Measurements from ENCODE around the gene IL3.
A peak's percentile ranks its signal among the peaks of the same experiment; 100 is the strongest.
"Not testable (repeated sequence)": the region's sequence is repeated elsewhere in the genome, so short reads cannot be mapped to it uniquely, and the experiment has no call there.

Gene IL3

GRCh38 chr5:132102101-132102701 is 41.7 kb downstream of the IL3 start:
- TF ChIP-seq POU2F2 (IDR thresholded peaks at IDR 0.05; ENCODE audit: low read depth, low read length) (no peak), PAX5 (IDR thresholded peaks at IDR 0.05; ENCODE audit: insufficient read depth, low read length, severe bottlenecking) (no peak), TAF1 (IDR thresholded peaks at IDR 0.05; ENCODE audit: low read depth, low read length) (no peak), POLR2AphosphoS5 (IDR thresholded peaks at IDR 0.05; ENCODE audit: low read depth, low read length) (no peak), POLR2A (IDR thresholded peaks at IDR 0.05; ENCODE audit: low read depth, low read length) (no peak), SPI1 (IDR thresholded peaks at IDR 0.05; ENCODE audit: low read depth, low read length) (no peak)
- no peak for DNase-seq (ENCODE audit: insufficient read length, low spot score)
- no peak for FAIRE-seq

GRCh38 chr5:132102944-132103331 is 42.5 kb downstream of the IL3 start:
- no peak for FAIRE-seq
- TF ChIP-seq POLR2AphosphoS5 (IDR thresholded peaks at IDR 0.05; ENCODE audit: low read depth, low read length), result no peak
- TF ChIP-seq TAF1 (IDR thresholded peaks at IDR 0.05; ENCODE audit: low read depth, low read length), result no peak
- no peak for TF ChIP-seq SPI1 (IDR thresholded peaks at IDR 0.05; ENCODE audit: low read depth, low read length)
- TF ChIP-seq PAX5 (IDR thresholded peaks at IDR 0.05; ENCODE audit: insufficient read depth, low read length, severe bottlenecking), result no peak
- TF ChIP-seq POU2F2 (IDR thresholded peaks at IDR 0.05; ENCODE audit: low read depth, low read length), result no peak
- TF ChIP-seq POLR2A (IDR thresholded peaks at IDR 0.05; ENCODE audit: low read depth, low read length), result no peak
- DNase-seq (ENCODE audit: insufficient read length, low spot score), result no peak

- peak; percentile 83 for FAIRE-seq
- peak; percentile 50 for DNase-seq (ENCODE audit: insufficient read length, low spot score)
- TF ChIP-seq POLR2A (IDR thresholded peaks at IDR 0.05; ENCODE audit: low read depth, low read length) (0 out of 2 replicates have a peak, but pooled peaks have one; percentile 47), POLR2AphosphoS5 (IDR thresholded peaks at IDR 0.05; ENCODE audit: low read depth, low read length) (peak; percentile 14; the same call in 1 of the 2 replicates), SPI1 (IDR thresholded peaks at IDR 0.05; ENCODE audit: low read depth, low read length) (peak; percentile 87), TAF1 (IDR thresholded peaks at IDR 0.05; ENCODE audit: low read depth, low read length) (no peak), PAX5 (IDR thresholded peaks at IDR 0.05; ENCODE audit: insufficient read depth, low read length, severe bottlenecking) (no peak)
Measured at GRCh38 chr5:132103332-132103951, 43.0 kb downstream of the IL3 start.

GRCh38 chr5:132103969-132104391 is 43.5 kb downstream of the IL3 start:
- FAIRE-seq (no peak), DNase-seq (ENCODE audit: insufficient read length, low spot score) (no peak)
- TF ChIP-seq POLR2AphosphoS5 (IDR thresholded peaks at IDR 0.05; ENCODE audit: low read depth, low read length), result no peak; the same call in 1 of the 2 replicates
- no peak for TF ChIP-seq PAX5 (IDR thresholded peaks at IDR 0.05; ENCODE audit: insufficient read depth, low read length, severe bottlenecking)
- no peak for TF ChIP-seq POLR2A (IDR thresholded peaks at IDR 0.05; ENCODE audit: low read depth, low read length)
- TF ChIP-seq SPI1 (IDR thresholded peaks at IDR 0.05; ENCODE audit: low read depth, low read length), result peak; percentile 44
- no peak for TF ChIP-seq TAF1 (IDR thresholded peaks at IDR 0.05; ENCODE audit: low read depth, low read length)
- no peak for TF ChIP-seq POU2F2 (IDR thresholded peaks at IDR 0.05; ENCODE audit: low read depth, low read length)

GRCh38 chr5:132104556-132104955 is 44.1 kb downstream of the IL3 start:
- TF ChIP-seq PAX5 (IDR thresholded peaks at IDR 0.05; ENCODE audit: insufficient read depth, low read length, severe bottlenecking) (no peak), POLR2A (IDR thresholded peaks at IDR 0.05; ENCODE audit: low read depth, low read length) (no peak), POU2F2 (IDR thresholded peaks at IDR 0.05; ENCODE audit: low read depth, low read length) (no peak), POLR2AphosphoS5 (IDR thresholded peaks at IDR 0.05; ENCODE audit: low read depth, low read length) (no peak), TAF1 (IDR thresholded peaks at IDR 0.05; ENCODE audit: low read depth, low read length) (no peak), SPI1 (IDR thresholded peaks at IDR 0.05; ENCODE audit: low read depth, low read length) (no peak)
- DNase-seq (ENCODE audit: insufficient read length, low spot score) (no peak), FAIRE-seq (no peak)

- no peak for TF ChIP-seq POU2F2 (IDR thresholded peaks at IDR 0.05; ENCODE audit: low read depth, low read length)
- no peak for TF ChIP-seq PAX5 (IDR thresholded peaks at IDR 0.05; ENCODE audit: insufficient read depth, low read length, severe bottlenecking)
- no peak for TF ChIP-seq POLR2AphosphoS5 (IDR thresholded peaks at IDR 0.05; ENCODE audit: low read depth, low read length)
- no peak for TF ChIP-seq POLR2A (IDR thresholded peaks at IDR 0.05; ENCODE audit: low read depth, low read length)
- no peak for TF ChIP-seq SPI1 (IDR thresholded peaks at IDR 0.05; ENCODE audit: low read depth, low read length)
- FAIRE-seq (no peak), DNase-seq (ENCODE audit: insufficient read length, low spot score) (no peak)
Measured at GRCh38 chr5:132105688-132106087, 45.2 kb downstream of the IL3 start.

- not testable (repeated sequence) for FAIRE-seq; DNase-seq (ENCODE audit: insufficient read length, low spot score)
Measured at GRCh38 chr5:132108495-132108894, 48.0 kb downstream of the IL3 start.

GRCh38 chr5:132108957-132109356 is 48.5 kb downstream of the IL3 start:
- FAIRE-seq; DNase-seq (ENCODE audit: insufficient read length, low spot score): not testable (repeated sequence)

- FAIRE-seq (no peak), DNase-seq (ENCODE audit: insufficient read length, low spot score) (no peak)
- TF ChIP-seq TAF1 (IDR thresholded peaks at IDR 0.05; ENCODE audit: low read depth, low read length) (no peak), POU2F2 (IDR thresholded peaks at IDR 0.05; ENCODE audit: low read depth, low read length) (no peak), POLR2A (IDR thresholded peaks at IDR 0.05; ENCODE audit: low read depth, low read length) (no peak), SPI1 (IDR thresholded peaks at IDR 0.05; ENCODE audit: low read depth, low read length) (no peak), PAX5 (IDR thresholded peaks at IDR 0.05; ENCODE audit: insufficient read depth, low read length, severe bottlenecking) (no peak), POLR2AphosphoS5 (IDR thresholded peaks at IDR 0.05; ENCODE audit: low read depth, low read length) (no peak)
Measured at GRCh38 chr5:132109494-132110053, 49.1 kb downstream of the IL3 start.

GRCh38 chr5:132110195-132110594 is 49.7 kb downstream of the IL3 start:
- FAIRE-seq (no peak), DNase-seq (ENCODE audit: insufficient read length, low spot score) (no peak)
- TF ChIP-seq SPI1 (IDR thresholded peaks at IDR 0.05; ENCODE audit: low read depth, low read length), result no peak
- no peak for TF ChIP-seq POU2F2 (IDR thresholded peaks at IDR 0.05; ENCODE audit: low read depth, low read length)
- no peak for TF ChIP-seq PAX5 (IDR thresholded peaks at IDR 0.05; ENCODE audit: insufficient read depth, low read length, severe bottlenecking)
- no peak for TF ChIP-seq TAF1 (IDR thresholded peaks at IDR 0.05; ENCODE audit: low read depth, low read length)
- TF ChIP-seq POLR2AphosphoS5 (IDR thresholded peaks at IDR 0.05; ENCODE audit: low read depth, low read length), result no peak
- no peak for TF ChIP-seq POLR2A (IDR thresholded peaks at IDR 0.05; ENCODE audit: low read depth, low read length)

Measured in GM12891 (cell line).